ENCODE data around the gene SENP1.

DNA sequence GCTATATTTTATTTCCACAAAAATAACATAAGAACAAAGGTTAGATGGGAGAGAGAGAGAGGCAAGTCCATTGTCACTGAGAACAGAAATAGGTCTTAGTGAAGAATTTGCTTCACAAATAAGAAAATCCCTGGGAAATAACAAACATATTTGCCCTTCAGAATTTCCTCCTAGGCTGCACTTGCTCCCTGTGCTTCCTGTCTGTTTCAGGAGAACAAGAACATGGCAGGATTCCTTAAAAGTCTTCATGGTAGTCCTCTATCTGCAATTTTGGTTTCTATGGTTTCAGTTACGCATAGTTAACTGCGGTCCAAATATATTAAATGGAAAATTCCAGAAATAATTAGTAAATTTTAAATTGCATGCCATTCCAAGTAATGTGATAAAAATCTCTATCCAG lies 34.1 kb downstream of the SENP1 start:
- TF ChIP-seq CTCF (IDR thresholded peaks at IDR 0.05; ENCODE audit: extremely low read depth in 1 of 2, insufficient read depth in 1 of 2, low read depth in 1 of 2, low read length in 2 of 2), result no peak
- TF ChIP-seq JUN (IDR thresholded peaks at IDR 0.05; ENCODE audit: borderline replicate concordance, insufficient read depth, insufficient read length, low read depth), result no peak
- TF ChIP-seq POLR2A (IDR thresholded peaks at IDR 0.05; ENCODE audit: low read depth, low read length), result no peak
- TF ChIP-seq POLR2AphosphoS5 (IDR thresholded peaks at IDR 0.05; ENCODE audit: insufficient read depth, low read depth, low read length), result no peak
